K562 (cell line): ENCODE data around the gene ATXN7L1. TPM values are rescaled to one million over a fixed set of nuclear protein-coding genes. Genes with fewer than 3 reads are reported as not detected.

ENCODE experiments used
- ATAC-seq: fragments of 200-7000 bp; cut with Tn5 transposase; 3 replicates; pipeline ENCODE4 v1.9.1; 2020; ENCODE audit warnings: moderate library complexity
- BruUV-seq: library from RNA; stranded (reverse); fragments of 400-500 nt; replicated peaks from 2 replicates; lab custom pipeline; 2021; lab: Mats Ljungman, UMichigan
- CTCF ChIA-PET: fragments of 300-600 bp; formaldehyde crosslinking; extraction: SDS; loops from one replicate; lab custom pipeline; 2021; ENCODE audit warnings: low intra/inter-chr PET ratio; lab: Yijun Ruan, JAX
- POLR2A ChIA-PET: fragments of 300-600, 350-650 bp; sonication (Branson Sonifier 250); formaldehyde crosslinking; extraction: SDS; loops from one replicate; lab custom pipeline; 2021; ENCODE audit warnings: antibody characterized with exemption, inconsistent platforms; lab: Yijun Ruan, JAX
- DNase-seq, 4 experiments: peaks; one replicate each; pipeline versions ENCODE4 v3.0.0 to v3.0.0-alpha.2; 2011 to 2018; ENCODE audit warnings: low spot score in 3 of 4, mixed read lengths in 3 of 4; ENCODE audit errors: extremely low read depth in 1 of 4
- FAIRE-seq: peaks from 2 replicates; lab custom pipeline; 2011; peaks lifted over from hg19 to GRCh38; lab: Jason Lieb, UNC
- H2AFZ ChIP-seq: 2 replicates; pipeline ENCODE4 v1.6.0; 2011; ENCODE audit warnings: low read depth, low read length, control low read depth, inconsistent platforms
- H3K27ac ChIP-seq: fragments of 200-600 bp; 3 replicates; pipeline ENCODE4 v1.8.0; 2011; ENCODE audit warnings: low read depth, mild to moderate bottlenecking, control low read depth, inconsistent platforms, low read length, moderate library complexity, mixed read lengths; ENCODE audit errors: extremely low read depth
- H3K27me3 ChIP-seq, 2 experiments: fragments of 300-600 bp in 1 of 2; 2 replicates in 1 of 2; 3 replicates in 1 of 2; pipeline versions ENCODE4 v1.6.0 to v1.8.0; 2011; ENCODE audit warnings: inconsistent platforms in 2 of 2, low read length in 2 of 2, mild to moderate bottlenecking in 1 of 2, mixed read lengths in 1 of 2, moderate library complexity in 1 of 2; ENCODE audit not compliant: control insufficient read depth in 2 of 2, insufficient read depth in 2 of 2
- H3K36me3 ChIP-seq: fragments of 300-600 bp; 3 replicates; pipeline ENCODE4 v1.8.0; 2011; ENCODE audit warnings: mild to moderate bottlenecking, low read length, inconsistent platforms; ENCODE audit not compliant: control insufficient read depth, insufficient read depth
- H3K4me1 ChIP-seq, 2 experiments: fragments of 200-600 bp in 1 of 2; replicated peaks in 1 of 2; 2 replicates in 1 of 2; 3 replicates in 1 of 2; pipeline versions ENCODE4 v1.5.1 to v1.8.0; 2011; ENCODE audit warnings: inconsistent platforms in 2 of 2, low read length in 2 of 2, mild to moderate bottlenecking in 1 of 2, mixed read lengths in 1 of 2, moderate library complexity in 1 of 2; ENCODE audit not compliant: control insufficient read depth in 2 of 2, insufficient read depth in 2 of 2
- H3K4me2 ChIP-seq: 2 replicates; pipeline ENCODE4 v1.6.1; 2011; ENCODE audit warnings: low read length, control low read depth, inconsistent platforms, mixed read lengths; ENCODE audit not compliant: insufficient read depth
- H3K4me3 ChIP-seq: fragments of 200-600 bp; sonication (generic), shearing (Covaris generic); 2 replicates; pipeline ENCODE4 v1.5.1; 2016; ENCODE audit warnings: control low read depth, inconsistent platforms
- H3K79me2 ChIP-seq: fragments of 200-600 bp; 3 replicates; pipeline ENCODE4 v1.8.0; 2011; ENCODE audit warnings: low read length, inconsistent platforms; ENCODE audit not compliant: control insufficient read depth, insufficient read depth
- H3K9ac ChIP-seq, 2 experiments: 2 replicates each; pipeline versions ENCODE4 v1.6.0 to v1.6.1; 2011; ENCODE audit warnings: low read depth in 2 of 2, low read length in 2 of 2, control low read depth in 1 of 2, inconsistent platforms in 1 of 2, mild to moderate bottlenecking in 1 of 2, mixed read lengths in 1 of 2; ENCODE audit not compliant: insufficient read depth in 1 of 2
- H3K9me1 ChIP-seq: one replicate; pipeline ENCODE4 v1.6.0; 2011; ENCODE audit warnings: inconsistent platforms, mild to moderate bottlenecking, low read length, moderate library complexity; ENCODE audit not compliant: control insufficient read depth, insufficient read depth
- H3K9me3 ChIP-seq: replicated peaks from 2 replicates; pipeline ENCODE4 v1.5.1; 2011; ENCODE audit warnings: low read depth, low read length, inconsistent platforms; ENCODE audit not compliant: control insufficient read depth, insufficient read depth
- H4K20me1 ChIP-seq: replicated peaks from 2 replicates; pipeline ENCODE4 v1.6.1; 2011; ENCODE audit warnings: low read length, inconsistent platforms, mixed read lengths; ENCODE audit not compliant: control insufficient read depth, insufficient read depth
- ARID1B ChIP-seq: fragments of 450-650 bp; IDR thresholded peaks from 2 replicates; pipeline ENCODE4 v1.6.1; 2016; ENCODE audit warnings: antibody characterized with exemption, mild to moderate bottlenecking, inconsistent platforms
- C11orf30 ChIP-seq: fragments of 450-650 bp; IDR thresholded peaks from 2 replicates; pipeline ENCODE4 v1.6.1; 2016; ENCODE audit warnings: low read depth, mild to moderate bottlenecking
- DMBX1 ChIP-seq: fragments of 250-450 bp; sonication (Bioruptor Pico); IDR thresholded peaks from 2 replicates; pipeline ENCODE4 v1.8.0; 2022; ENCODE audit warnings: inconsistent platforms, mild to moderate bottlenecking, moderate library complexity, borderline replicate concordance
- FIP1L1 ChIP-seq: fragments of 200-400 bp; formaldehyde crosslinking; IDR thresholded peaks from 2 replicates; pipeline ENCODE4 v1.6.1; 2018; ENCODE audit warnings: mild to moderate bottlenecking, low read depth, low read length; ENCODE audit not compliant: poor library complexity, severe bottlenecking
- ID3 ChIP-seq, 2 experiments: fragments of 250-450 bp in 1 of 2; fragments of 450-650 bp in 1 of 2; sonication (Bioruptor Pico) in 1 of 2; IDR thresholded peaks; 2 replicates each; pipeline versions ENCODE4 v1.6.1 to v1.8.0; 2016 to 2021; ENCODE audit warnings: mild to moderate bottlenecking in 2 of 2, moderate library complexity in 2 of 2, missing compliant biosample characterization in 1 of 2, missing genetic modification characterization in 1 of 2
- KLF6 ChIP-seq: fragments of 250-450 bp; sonication (Bioruptor Pico); IDR thresholded peaks from 2 replicates; pipeline ENCODE4 v1.4.0; 2020; ENCODE audit warnings: mild to moderate bottlenecking, moderate library complexity, borderline replicate concordance
- MAFF ChIP-seq: IDR thresholded peaks from 2 replicates; pipeline ENCODE4 v1.6.1; 2012; ENCODE audit warnings: low read length, improper control_type of control experiment
- MAFG ChIP-seq: fragments of 450-650 bp; conservative IDR thresholded peaks from 2 replicates; pipeline ENCODE4 v1.6.1; 2016; ENCODE audit warnings: missing genetic modification characterization, missing compliant biosample characterization
- MAFK ChIP-seq: IDR thresholded peaks from 2 replicates; pipeline ENCODE4 v1.6.1; 2011; ENCODE audit warnings: low read length, improper control_type of control experiment
- MYNN ChIP-seq, 2 experiments: sonication (generic); formaldehyde crosslinking in 1 of 2; IDR thresholded peaks; 2 replicates each; pipeline versions ENCODE4 v1.5.0 to v1.6.1; 2016 to 2020; ENCODE audit warnings: antibody characterized with exemption in 1 of 2, missing genetic modification reagents in 1 of 2
- RNF219 ChIP-seq: fragments of 250-450 bp; sonication (Bioruptor Pico); IDR thresholded peaks from 2 replicates; pipeline ENCODE4 v1.5.0; 2022; ENCODE audit warnings: mild to moderate bottlenecking
- SIN3A ChIP-seq, 2 experiments: fragments of 150-350 bp in 1 of 2; IDR thresholded peaks; 2 replicates each; pipeline ENCODE4 v1.6.1; 2011 to 2016; ENCODE audit warnings: borderline replicate concordance in 2 of 2, low read depth in 2 of 2, low read length in 2 of 2, mild to moderate bottlenecking in 2 of 2, moderate library complexity in 2 of 2; ENCODE audit not compliant: control insufficient read depth in 1 of 2
- TAF9B ChIP-seq: fragments of 450-650 bp; IDR thresholded peaks from 2 replicates; pipeline ENCODE4 v1.6.1; 2018; ENCODE audit warnings: mild to moderate bottlenecking; ENCODE audit not compliant: partially characterized antibody
- ZFX ChIP-seq: sonication (generic); formaldehyde crosslinking; IDR thresholded peaks from 2 replicates; pipeline ENCODE4 v1.8.0; 2022; ENCODE audit warnings: mild to moderate bottlenecking, missing genetic modification reagents, moderate library complexity
- ZKSCAN8 ChIP-seq: fragments of 200-800 bp; sonication (Bioruptor generic); IDR thresholded peaks from 2 replicates; pipeline ENCODE4 v1.6.1; 2016; ENCODE audit warnings: missing genetic modification characterization, missing compliant biosample characterization
- ZNF316 ChIP-seq: fragments of 450-650 bp; IDR thresholded peaks from 2 replicates; pipeline ENCODE4 v1.6.1; 2016
- ZNF395 ChIP-seq: fragments of 200-800 bp; sonication (Bioruptor generic); IDR thresholded peaks from 2 replicates; pipeline ENCODE4 v1.6.1; 2017; ENCODE audit warnings: missing genetic modification characterization, missing compliant biosample characterization
- WGBS: fragments of 100-300 bp; shearing (Covaris generic); methylation state at CpG from one replicate; pipeline ENCODE4 v1.1.6; 2016; ENCODE audit warnings: low coverage, mixed read lengths; ENCODE audit not compliant: insufficient coverage; ENCODE audit errors: missing lambda C conversion rate; 5-methylcytosine and 5-hydroxymethylcytosine counted together
- in situ Hi-C: fragments of 300-500 bp; cut with MboI; formaldehyde crosslinking; loops from 4 replicates; pipeline ENCODE4 v1.15.0; 2018; ENCODE audit warnings: inconsistent platforms, mixed read lengths
- intact Hi-C: fragments of 100-400 bp; cut with micrococcal nuclease; formaldehyde crosslinking; loops from 2 replicates; pipeline ENCODE4 v1.14.2; 2022
- polyA plus RNA-seq, 8 experiments: library from polyadenylated mRNA; depleted of rRNA in 4 of 8; stranded (reverse) in 5 of 8; unstranded in 3 of 8; fragments of >200 nt; fragmentation: Nextera tagmentation in 2 of 8; fragmentation: Illumina TruSeq in 1 of 8; extraction: Ambion mirVana in 2 of 8; extraction: Trizol in 1 of 8; gene quantifications; 2 replicates each; pipeline versions ENCODE4 v1.2.1 to v1.2.3, GENCODE V29; 2011 to 2014; ENCODE audit warnings: inconsistent platforms in 1 of 8, missing spikeins in 1 of 8
- total RNA-seq, 7 experiments: library from RNA; depleted of rRNA in 6 of 7; stranded (reverse); fragments of >200 nt in 6 of 7; fragmentation: Illumina TruSeq in 2 of 7; extraction: Trizol in 2 of 7; gene quantifications; 2 replicates each; pipeline versions ENCODE4 v1.2.1 to v1.2.3, GENCODE V29; 2011 to 2021; ENCODE audit warnings: low replicate concordance in 1 of 7

Gene ATXN7L1
- total and polyA plus RNA-seq, 9 of the 15 experiments (the other 6 are each of a cell fraction or from before 2014, with no cell fraction given) = 6.6 to 13.7 (median 10.7) TPM

GRCh38 chr7:105731042-105731441 is 145.4 kb downstream of the ATXN7L1 start (continued):
- TF ChIP-seq ZNF395 (CRISPR knock-in tag) (no peak), MYNN (IDR thresholded peaks at IDR 0.05) (no peak), MYNN (CRISPR knock-in tag; IDR thresholded peaks at IDR 0.05) (no peak), ARID1B (no peak), SIN3A (IDR thresholded peaks at IDR 0.05; ENCODE audit: borderline replicate concordance in 2 of 2, control insufficient read depth in 1 of 2, low read depth in 2 of 2, low read length in 2 of 2) (no peak)

GRCh38 chr7:105728028-105728427 is 148.4 kb downstream of the ATXN7L1 start:
- no peak overlapping the region for H3K27ac ChIP-seq
- no peak overlapping the region for H3K4me2 ChIP-seq
- H2AFZ ChIP-seq = no peak overlapping the region
- no peak overlapping the region for H3K4me3 ChIP-seq
- DNase-seq = no peak
- ChIA-PET CTCF (no interaction called here), POLR2A (interaction anchor here (1.0 to 1.2 kb wide), 2 partner anchors 10 to 24 kb away, joined by 3 to 4 read pairs; no protein-coding TSS in a partner anchor)
- BruUV-seq = no TSS peak
- in situ Hi-C loops (no loop called here), intact Hi-C loops (no loop called here)
- H3K36me3 ChIP-seq = no peaks in the 10 kb centered on the region
- H3K4me1 ChIP-seq = no peaks in the 10 kb centered on the region
- H3K27me3 ChIP-seq = peaks cover 2 to 5% of the 10 kb centered on the region in 2 experiments; a peak in 2 of 5 replicates
- H3K9me1 ChIP-seq = no peaks in the 10 kb centered on the region
- no peaks in the 10 kb centered on the region for H3K79me2 ChIP-seq
- FAIRE-seq = no peak
- no peaks in the 10 kb centered on the region for H3K9me3 ChIP-seq
- TF ChIP-seq MAFF (peak; percentile 87), ID3 (CRISPR knock-in tag; IDR thresholded peaks at IDR 0.05) (no peak), ID3 (tag; IDR thresholded peaks at IDR 0.05) (no peak), MAFK (peak; percentile 93), C11orf30 (peak; percentile 84), ZKSCAN8 (CRISPR knock-in tag) (no peak), RNF219 (CRISPR knock-in tag) (0 out of 2 replicates have a peak, but pooled peaks have one; percentile 17), ZFX (CRISPR knock-in tag) (no peak), TAF9B (no peak), KLF6 (CRISPR knock-in tag) (no peak), DMBX1 (CRISPR knock-in tag) (no peak), FIP1L1 (no peak), MAFG (tag) (peak; percentile 80), ZNF316 (peak; percentile 94)
- no peaks in the 10 kb centered on the region; the same call in 1 of the 2 replicates for H4K20me1 ChIP-seq
- ATAC-seq = no peak
- no peak overlapping the region for H3K9ac ChIP-seq
- WGBS = 6% methylated on average over 2 of the region's 2 CpGs
